HL-60 (cell line): ENCODE measurements around the gene HPN.
"Not testable (repeated sequence)": the region's sequence is repeated elsewhere in the genome, so short reads cannot be mapped to it uniquely, and the experiment has no call there.

Source experiments
- DNase-seq, 2 experiments: peaks; one replicate each; pipeline ENCODE4 v3.0.0-alpha.2; 2010 to 2020; ENCODE audit warnings: low read depth in 1 of 2, low spot score in 1 of 2
- H3K27ac ChIP-seq: fragments of 250-450 bp; sonication (Bioruptor Pico); replicated peaks from 2 replicates; pipeline ENCODE4 v1.5.1; 2020; ENCODE audit warnings: mild to moderate bottlenecking, moderate library complexity
- H3K27me3 ChIP-seq: fragments of 250-450 bp; sonication (Bioruptor Pico); 2 replicates; pipeline ENCODE4 v1.5.1; 2021; ENCODE audit warnings: mild to moderate bottlenecking, moderate library complexity; ENCODE audit not compliant: insufficient read depth, poor library complexity, severe bottlenecking
- H3K4me3 ChIP-seq: replicated peaks from 2 replicates; pipeline ENCODE4 v1.5.1; 2011; ENCODE audit warnings: mild to moderate bottlenecking, control low read depth, low read length; ENCODE audit not compliant: insufficient read depth
- CTCF ChIP-seq: IDR thresholded peaks from one replicate; pipeline ENCODE4 v1.5.1; 2011; ENCODE audit warnings: low read length, control low read depth, inconsistent platforms; ENCODE audit not compliant: insufficient read depth
- GABPA ChIP-seq: IDR thresholded peaks from 2 replicates; pipeline ENCODE4 v1.6.1; 2012; ENCODE audit warnings: low read depth
- POLR2AphosphoS5 ChIP-seq: IDR thresholded peaks from 2 replicates; pipeline ENCODE4 v1.6.1; 2012; ENCODE audit warnings: low read depth
- REST ChIP-seq: IDR thresholded peaks from 2 replicates; pipeline ENCODE4 v1.6.1; 2012; ENCODE audit warnings: low read depth; ENCODE audit not compliant: insufficient replicate concordance
- SPI1 ChIP-seq: IDR thresholded peaks from 2 replicates; pipeline ENCODE4 v1.6.1; 2012; ENCODE audit warnings: low read depth, mild to moderate bottlenecking, borderline replicate concordance

Gene HPN

GRCh38 chr19:35099897-35100275, 58.4 kb downstream of the HPN start:
- Histone ChIP-seq H3K4me3 (no peak overlapping the region), H3K27ac (no peak overlapping the region), H3K27me3 (no peaks in the 10 kb centered on the region)
- DNase-seq: no peak
- no peak for TF ChIP-seq REST
- TF ChIP-seq GABPA: no peak
- no peak for TF ChIP-seq SPI1
- no peak for TF ChIP-seq CTCF
- no peak for TF ChIP-seq POLR2AphosphoS5

GRCh38 chr19:35100588-35101533, 59.3 kb downstream of the HPN start:
- no peak for DNase-seq

GRCh38 chr19:35101949-35102348, 60.4 kb downstream of the HPN start:
- DNase-seq, H3K4me3 ChIP-seq, H3K27me3 ChIP-seq, H3K27ac ChIP-seq: not testable (repeated sequence)

More at GRCh38 chr19:35100588-35101533, 59.3 kb downstream of the HPN start:
- H3K27ac ChIP-seq: no peak overlapping the region
- no peak overlapping the region for H3K4me3 ChIP-seq
- no peaks in the 10 kb centered on the region for H3K27me3 ChIP-seq
- TF ChIP-seq GABPA (no peak), POLR2AphosphoS5 (no peak), REST (no peak), CTCF (no peak), SPI1 (no peak)

- H3K4me3 ChIP-seq, DNase-seq, H3K27me3 ChIP-seq, H3K27ac ChIP-seq: not testable (repeated sequence)
Measured at GRCh38 chr19:35103614-35104013, 62.1 kb downstream of the HPN start.

- no peak overlapping the region for H3K27ac ChIP-seq
- H3K27me3 ChIP-seq: no peaks in the 10 kb centered on the region
- TF ChIP-seq REST (no peak), SPI1 (no peak), POLR2AphosphoS5 (no peak), CTCF (no peak), GABPA (no peak)
- H3K4me3 ChIP-seq: no peak overlapping the region
- DNase-seq: no peak
Measured at GRCh38 chr19:35104361-35104760, 62.8 kb downstream of the HPN start.
